Measurements from ENCODE around the gene RSBN1.
"Not testable (repeated sequence)": the region's sequence is repeated elsewhere in the genome, so short reads cannot be mapped to it uniquely, and the experiment has no call there.

RSBN1 gene

GRCh38 chr1:113811888-113812660 is at the start of gene RSBN1:
Gene RSBN1 (minus strand): TSS chr1:113812476. CDS start chr1:113812412, 64 bp downstream.
- DNase-seq (ENCODE audit: low read depth, low spot score): peak; percentile 100

- DNase-seq (ENCODE audit: low read depth, low spot score): no peak
These were observed 49.4 kb upstream of the RSBN1 start for GRCh38 chr1:113861641-113862040.

GRCh38 chr1:113860891-113861290 is 48.6 kb upstream of the RSBN1 start:
- peak; percentile 54 for DNase-seq (ENCODE audit: low read depth, low spot score)

- DNase-seq (ENCODE audit: low read depth, low spot score): no peak
These were observed 47.4 kb upstream of the RSBN1 start for GRCh38 chr1:113859478-113860175.

GRCh38 chr1:113858982-113859381 is 46.7 kb upstream of the RSBN1 start:
- DNase-seq (ENCODE audit: low read depth, low spot score): no peak

- DNase-seq (ENCODE audit: low read depth, low spot score): no peak
These were observed 46.1 kb upstream of the RSBN1 start for GRCh38 chr1:113858418-113858817.

GRCh38 chr1:113857776-113858175 is 45.5 kb upstream of the RSBN1 start:
- no peak for DNase-seq (ENCODE audit: low read depth, low spot score)

- no peak for DNase-seq (ENCODE audit: low read depth, low spot score)
These were observed 44.1 kb upstream of the RSBN1 start for GRCh38 chr1:113856401-113856790.

GRCh38 chr1:113855630-113856400 is 43.5 kb upstream of the RSBN1 start:
- peak; percentile 6 for DNase-seq (ENCODE audit: low read depth, low spot score)

- DNase-seq (ENCODE audit: low read depth, low spot score): no peak
These were observed 42.0 kb upstream of the RSBN1 start for GRCh38 chr1:113854234-113854633.

- DNase-seq (ENCODE audit: low read depth, low spot score): not testable (repeated sequence)
These were observed 40.4 kb upstream of the RSBN1 start for GRCh38 chr1:113852694-113853093.

GRCh38 chr1:113850127-113850796 is 38.0 kb upstream of the RSBN1 start:
- DNase-seq (ENCODE audit: low read depth, low spot score): no peak

- DNase-seq (ENCODE audit: low read depth, low spot score): no peak
These were observed 36.8 kb upstream of the RSBN1 start for GRCh38 chr1:113849072-113849471.

GRCh38 chr1:113846391-113847035 is 34.2 kb upstream of the RSBN1 start:
- DNase-seq (ENCODE audit: low read depth, low spot score): no peak

GRCh38 chr1:113836534-113836933 is 24.3 kb upstream of the RSBN1 start:
- no peak for DNase-seq (ENCODE audit: low read depth, low spot score)

- peak; percentile 60 for DNase-seq (ENCODE audit: low read depth, low spot score)
These were observed 23.5 kb upstream of the RSBN1 start for GRCh38 chr1:113835686-113836290.

GRCh38 chr1:113834716-113835115 is 22.4 kb upstream of the RSBN1 start:
- DNase-seq (ENCODE audit: low read depth, low spot score): no peak

GRCh38 chr1:113830039-113830438 is 17.8 kb upstream of the RSBN1 start:
- no peak for DNase-seq (ENCODE audit: low read depth, low spot score)

- no peak for DNase-seq (ENCODE audit: low read depth, low spot score)
These were observed 9.6 kb upstream of the RSBN1 start for GRCh38 chr1:113821916-113822315.

GRCh38 chr1:113818578-113818977 is 6.3 kb upstream of the RSBN1 start:
- DNase-seq (ENCODE audit: low read depth, low spot score): no peak

GRCh38 chr1:113813218-113813617 is 942 bp upstream of the RSBN1 start:
- no peak for DNase-seq (ENCODE audit: low read depth, low spot score)
